Measurements from ENCODE around the gene FRRS1. TPM values are rescaled to one million over a fixed set of nuclear protein-coding genes. Genes with fewer than 3 reads are reported as not detected.

Gene FRRS1
- polyA plus RNA-seq, 3 donors = 1.1 to 1.4 (median 1.3) TPM

- 58 to 81% (median 60%) methylated on average over 1 of the region's 1 CpG for WGBS, 3 donors
- H3K27ac ChIP-seq (ENCODE audit: low read depth, low read length) = no peak overlapping the region
Observed at GRCh38 chr1:99665212-99665611, 101.2 kb downstream of the FRRS1 start.

- H3K27ac ChIP-seq (ENCODE audit: low read depth, low read length) = no peak overlapping the region
- 89 to 92% (median 91%) methylated on average over 2 of the region's 2 CpGs for WGBS, 3 donors
Observed at GRCh38 chr1:99663501-99663900, 102.9 kb downstream of the FRRS1 start.

GRCh38 chr1:99662539-99663080 is 103.8 kb downstream of the FRRS1 start:
- H3K27ac ChIP-seq (ENCODE audit: low read depth, low read length) = no peak overlapping the region
- WGBS, 3 donors = 27 to 58% (median 34%) methylated on average over 3 of the region's 3 CpGs

- 38 to 63% (median 47%) methylated on average over 3 of the region's 3 CpGs for WGBS, 3 donors
Observed at GRCh38 chr1:99661780-99662179, 104.7 kb downstream of the FRRS1 start.

DNA sequence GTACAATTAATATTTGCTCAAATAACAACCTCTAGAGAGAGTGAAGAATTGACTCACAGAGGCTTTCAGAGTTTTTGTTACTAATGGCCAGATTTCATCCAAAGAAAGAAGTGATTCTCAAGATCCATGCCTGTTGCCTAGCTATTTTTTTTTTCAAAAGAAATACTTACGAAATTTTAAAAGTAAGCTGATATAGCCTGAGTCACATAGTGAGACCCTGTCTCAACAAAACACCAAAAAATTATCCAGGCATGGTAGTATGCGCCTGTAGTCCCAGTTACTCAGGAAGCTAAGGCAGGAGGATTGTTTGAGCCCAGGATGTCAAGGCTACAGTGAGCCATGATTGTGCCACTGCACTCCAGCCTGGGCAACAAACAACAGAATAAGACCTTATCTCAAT is 105.9 kb downstream of the FRRS1 start:
- WGBS, 3 donors = 74 to 75% (median 75%) methylated on average over 2 of the region's 2 CpGs
- no peak overlapping the region for H3K27ac ChIP-seq (ENCODE audit: low read depth, low read length)

More at GRCh38 chr1:99661780-99662179, 104.7 kb downstream of the FRRS1 start:
- H3K27ac ChIP-seq (ENCODE audit: low read depth, low read length) = no peak overlapping the region

DNA sequence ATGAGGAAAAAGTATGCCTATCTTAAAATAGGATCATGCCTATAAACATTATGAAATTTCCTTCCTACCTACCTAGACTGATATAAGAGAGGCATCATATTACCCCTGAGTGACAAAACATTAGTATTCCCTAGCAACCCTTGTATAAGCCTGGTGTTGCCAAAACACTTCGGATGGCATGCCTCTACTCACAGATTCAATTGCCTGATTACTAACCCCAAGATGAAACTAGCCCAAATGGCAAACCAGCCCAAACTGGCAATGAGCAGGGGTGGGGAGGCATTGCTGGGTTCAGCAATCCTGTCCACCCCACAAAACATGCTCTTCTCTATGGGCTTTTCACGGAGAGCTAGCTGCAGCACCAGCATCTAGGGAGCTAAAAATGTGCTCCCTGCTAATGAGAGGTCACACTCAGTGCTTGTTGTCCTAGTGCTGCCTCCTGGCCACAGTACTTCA is 106.7 kb downstream of the FRRS1 start:
- H3K27ac ChIP-seq (ENCODE audit: low read depth, low read length) = no peak overlapping the region
- 48 to 62% (median 52%) methylated on average over 2 of the region's 2 CpGs for WGBS, 3 donors

Other genes with a start within 250 kb of the FRRS1 start
- 100 to 1,000 TPM in 1 of 3 donors, 10 to 100 TPM in 1, 1 to 10 TPM in 1; 9.8 to 121 (median 59.2) TPM for gene PALMD, start 120.5 kb downstream of the FRRS1 start, polyA plus RNA-seq
- gene AGL, start 83.7 kb upstream of the FRRS1 start, polyA plus RNA-seq = 1 to 10 TPM; 3.0 to 6.1 (median 5.6) TPM
- 1 to 10 TPM; 6.3 to 8.4 (median 6.6) TPM for gene SLC35A3, start 203.4 kb upstream of the FRRS1 start, polyA plus RNA-seq